ENCODE data around the gene GLRX2. TPM values are rescaled to one million over a fixed set of nuclear protein-coding genes. Genes with fewer than 3 reads are reported as not detected.
"Not testable (repeated sequence)": the region's sequence is repeated elsewhere in the genome, so short reads cannot be mapped to it uniquely, and the experiment has no call there.

The GLRX2 gene
- total and polyA plus RNA-seq, 3 experiments from 2014 or later = 13.2 to 49.6 (median 47.1) TPM

DNA sequence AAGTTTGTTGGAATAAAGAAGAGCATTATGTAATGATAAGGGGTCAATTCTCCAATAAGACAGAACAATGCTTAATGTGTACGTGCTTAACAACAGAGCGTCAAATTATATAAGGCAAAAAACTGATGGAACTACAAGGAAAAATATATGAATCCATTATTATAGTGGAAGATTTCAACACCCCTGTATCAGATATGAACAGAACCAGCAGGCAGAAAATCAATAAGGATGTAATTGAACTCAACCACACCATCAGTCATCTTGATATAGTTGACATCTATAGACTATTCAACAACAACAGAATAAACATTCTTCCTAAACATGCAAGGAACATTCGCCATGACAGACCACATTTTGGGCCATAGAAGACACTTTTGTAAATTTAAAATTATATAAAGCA is 13.0 kb upstream of the GLRX2 start:
- no peak overlapping the region for H3K27ac Mint-ChIP-seq
- H3K4me1 ChIP-seq (ENCODE audit: insufficient read depth, low read length) = peaks cover 13% of the 10 kb centered on the region
- H3K9me3 Mint-ChIP-seq = no peaks in the 10 kb centered on the region
- no peak overlapping the region for H3K4me3 Mint-ChIP-seq
- POLR2A ChIA-PET = no interaction called here
- no peak overlapping the region for H3K4me3 ChIP-seq (ENCODE audit: low read length)
- H3K36me3 Mint-ChIP-seq = peaks cover 0 to 12% (median 0%) of the 10 kb centered on the region in 3 donors
- H3K27me3 ChIP-seq (ENCODE audit: insufficient read depth, low read length, poor library complexity, severe bottlenecking) = no peaks in the 10 kb centered on the region
- no peak for DNase-seq
- H3K9me3 ChIP-seq (ENCODE audit: low read length) = no peaks in the 10 kb centered on the region
- H3K27me3 Mint-ChIP-seq = peaks cover 0 to 1% of the 10 kb centered on the region in 2 donors
- CTCF ChIA-PET = no interaction called here
- H3K36me3 ChIP-seq (ENCODE audit: insufficient read depth, low read length) = no peaks in the 10 kb centered on the region
- H3K27ac ChIP-seq (ENCODE audit: low read depth, low read length) = no peak overlapping the region
- peaks cover 22 to 29% (median 26%) of the 10 kb centered on the region in 3 donors for H3K4me1 Mint-ChIP-seq

DNA sequence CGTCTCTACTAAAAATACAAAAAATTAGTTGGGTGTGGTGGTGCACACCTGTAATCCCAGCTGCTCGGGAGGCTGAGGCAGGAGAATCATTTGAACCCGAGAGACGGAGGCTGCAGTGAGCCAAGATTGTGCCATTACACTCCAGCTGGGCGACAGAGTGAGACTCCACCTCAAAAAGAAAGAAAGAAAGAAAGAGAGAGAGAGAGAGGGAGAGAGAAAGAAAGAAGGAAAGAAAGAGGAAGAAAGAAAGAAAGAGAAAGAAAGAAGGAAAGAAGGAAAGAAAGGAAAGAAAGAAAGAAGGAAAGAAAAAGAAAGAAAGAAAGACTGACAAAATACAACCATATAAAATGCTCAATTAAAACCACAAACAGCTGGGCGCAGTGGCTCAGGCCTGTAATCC is 12.0 kb upstream of the GLRX2 start:
- POLR2A ChIA-PET; H3K9me3 Mint-ChIP-seq; H3K36me3 Mint-ChIP-seq; H3K9me3 ChIP-seq (ENCODE audit: low read length); H3K27me3 ChIP-seq (ENCODE audit: insufficient read depth, low read length, poor library complexity, severe bottlenecking); H3K4me3 Mint-ChIP-seq; H3K36me3 ChIP-seq (ENCODE audit: insufficient read depth, low read length); DNase-seq; H3K27ac ChIP-seq (ENCODE audit: low read depth, low read length); H3K4me1 ChIP-seq (ENCODE audit: insufficient read depth, low read length); CTCF ChIA-PET; H3K27ac Mint-ChIP-seq; H3K4me3 ChIP-seq (ENCODE audit: low read length); H3K27me3 Mint-ChIP-seq: not testable (repeated sequence)
- peaks cover 14 to 22% (median 18%) of the 10 kb centered on the region in 3 donors for H3K4me1 Mint-ChIP-seq

DNA sequence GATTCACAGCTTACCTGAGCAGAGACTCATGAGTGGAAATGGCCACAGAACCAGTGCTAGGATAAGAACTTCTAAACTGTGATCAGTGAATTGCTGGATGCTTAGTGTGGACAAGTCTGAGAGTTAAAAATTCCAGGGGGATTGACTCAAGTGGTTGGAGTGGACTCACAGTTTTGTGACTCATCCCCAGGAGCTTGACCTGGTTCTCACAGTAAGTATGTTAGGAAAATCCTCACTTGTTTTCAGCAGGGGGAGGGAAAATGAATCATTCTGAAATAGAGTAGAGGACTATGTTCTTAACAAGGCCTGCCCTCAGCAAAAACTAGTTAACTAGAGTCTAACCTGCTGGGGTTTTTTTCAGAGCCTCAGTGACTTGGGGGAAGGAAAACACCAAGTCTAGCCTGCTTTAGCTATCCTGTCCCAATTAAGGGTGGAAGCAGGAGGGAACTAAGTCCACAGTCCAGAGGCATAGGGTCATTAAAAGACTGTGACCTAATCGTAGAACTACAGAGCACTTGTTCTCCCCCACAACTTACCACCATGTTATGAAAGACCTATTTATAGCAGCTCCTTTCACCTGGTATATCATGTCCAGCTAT is 10.5 kb upstream of the GLRX2 start:
- ChIA-PET CTCF (no interaction called here), POLR2A (no interaction called here)
- H3K27me3 ChIP-seq (ENCODE audit: insufficient read depth, low read length, poor library complexity, severe bottlenecking) = no peaks in the 10 kb centered on the region
- no peaks in the 10 kb centered on the region for H3K4me1 ChIP-seq (ENCODE audit: insufficient read depth, low read length)
- no peaks in the 10 kb centered on the region for H3K9me3 Mint-ChIP-seq
- peaks cover 0 to 1% of the 10 kb centered on the region in 2 donors for H3K27me3 Mint-ChIP-seq
- H3K4me3 ChIP-seq (ENCODE audit: low read length) = no peak overlapping the region
- no peaks in the 10 kb centered on the region for H3K36me3 ChIP-seq (ENCODE audit: insufficient read depth, low read length)
- H3K27ac ChIP-seq (ENCODE audit: low read depth, low read length) = no peak overlapping the region
- H3K27ac Mint-ChIP-seq = peak overlapping the region in 1 of 8 donors; percentile 7
- H3K36me3 Mint-ChIP-seq = no peaks in the 10 kb centered on the region
- peak overlapping the region in 1 of 7 donors; percentile 11 for H3K4me3 Mint-ChIP-seq
- H3K9me3 ChIP-seq (ENCODE audit: low read length) = no peaks in the 10 kb centered on the region
- peaks cover 7 to 14% (median 10%) of the 10 kb centered on the region in 3 donors for H3K4me1 Mint-ChIP-seq
- DNase-seq = no peak

DNA sequence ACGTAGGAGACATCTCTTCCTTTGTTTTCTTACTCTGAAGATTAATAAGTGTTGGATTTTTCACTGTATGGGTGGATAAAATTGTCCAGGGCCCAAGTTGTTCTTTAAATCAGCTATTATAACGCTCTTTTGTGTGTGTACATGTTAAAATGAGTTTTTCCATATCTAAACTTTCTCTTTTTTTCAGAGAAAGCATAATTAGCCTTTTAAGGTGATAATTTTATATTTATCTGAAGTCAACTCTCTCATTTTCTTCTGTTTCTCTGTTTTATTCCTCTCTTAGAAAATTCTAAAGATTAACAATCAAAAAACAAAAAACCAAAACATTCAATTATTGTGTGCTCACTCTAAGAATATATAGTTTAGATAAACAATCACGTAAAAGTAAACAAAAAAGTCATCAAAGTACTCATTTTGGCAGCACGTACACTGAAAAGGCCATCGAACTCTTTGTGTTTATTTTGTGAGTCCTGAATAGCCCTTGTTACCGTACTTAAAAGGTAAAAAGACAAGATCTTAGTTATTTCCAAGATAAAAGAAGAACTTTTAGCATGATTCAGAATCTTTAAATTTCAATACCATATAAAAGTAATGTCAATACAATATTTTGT is 9.4 kb upstream of the GLRX2 start:
- CTCF ChIA-PET = no interaction called here
- Mint-ChIP-seq H3K4me3 (no peak overlapping the region), H3K36me3 (no peaks in the 10 kb centered on the region), H3K27me3 (peaks cover 0 to 1% of the 10 kb centered on the region in 2 donors), H3K4me1 (peaks cover 6 to 10% (median 6%) of the 10 kb centered on the region in 3 donors), H3K9me3 (no peaks in the 10 kb centered on the region), H3K27ac (no peak overlapping the region)
- H3K27me3 ChIP-seq (ENCODE audit: insufficient read depth, low read length, poor library complexity, severe bottlenecking) = no peaks in the 10 kb centered on the region
- POLR2A ChIA-PET = no interaction called here
- H3K9me3 ChIP-seq (ENCODE audit: low read length) = no peaks in the 10 kb centered on the region
- no peak overlapping the region for H3K27ac ChIP-seq (ENCODE audit: low read depth, low read length)
- no peaks in the 10 kb centered on the region for H3K36me3 ChIP-seq (ENCODE audit: insufficient read depth, low read length)
- no peak for DNase-seq
- H3K4me3 ChIP-seq (ENCODE audit: low read length) = no peak overlapping the region
- H3K4me1 ChIP-seq (ENCODE audit: insufficient read depth, low read length) = no peaks in the 10 kb centered on the region

DNA sequence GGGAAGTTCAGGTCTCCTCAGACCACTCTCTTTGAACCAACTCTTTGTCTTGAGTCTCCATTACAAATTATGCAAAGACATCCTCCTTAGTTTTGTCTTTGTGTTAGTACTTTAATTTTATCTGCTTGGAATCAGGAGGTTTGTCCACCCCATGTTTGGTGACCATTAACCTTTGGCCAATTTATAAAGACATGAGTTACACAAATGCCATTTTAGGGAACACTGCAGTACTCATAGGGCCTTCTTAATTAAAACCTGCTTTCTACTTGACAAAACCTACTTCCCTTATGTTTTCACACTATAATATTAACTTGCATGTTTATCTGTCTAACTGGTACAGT is 8.7 kb upstream of the GLRX2 start:
- no peaks in the 10 kb centered on the region for H3K27me3 ChIP-seq (ENCODE audit: insufficient read depth, low read length, poor library complexity, severe bottlenecking)
- CTCF ChIA-PET = interaction anchor here (1.6 kb wide), 1 partner anchor 8 kb away, joined by 5 read pairs; the partner anchor contains the start of gene CDC73
- H3K4me1 Mint-ChIP-seq = peaks cover 5 to 6% (median 5%) of the 10 kb centered on the region in 3 donors

DNA sequence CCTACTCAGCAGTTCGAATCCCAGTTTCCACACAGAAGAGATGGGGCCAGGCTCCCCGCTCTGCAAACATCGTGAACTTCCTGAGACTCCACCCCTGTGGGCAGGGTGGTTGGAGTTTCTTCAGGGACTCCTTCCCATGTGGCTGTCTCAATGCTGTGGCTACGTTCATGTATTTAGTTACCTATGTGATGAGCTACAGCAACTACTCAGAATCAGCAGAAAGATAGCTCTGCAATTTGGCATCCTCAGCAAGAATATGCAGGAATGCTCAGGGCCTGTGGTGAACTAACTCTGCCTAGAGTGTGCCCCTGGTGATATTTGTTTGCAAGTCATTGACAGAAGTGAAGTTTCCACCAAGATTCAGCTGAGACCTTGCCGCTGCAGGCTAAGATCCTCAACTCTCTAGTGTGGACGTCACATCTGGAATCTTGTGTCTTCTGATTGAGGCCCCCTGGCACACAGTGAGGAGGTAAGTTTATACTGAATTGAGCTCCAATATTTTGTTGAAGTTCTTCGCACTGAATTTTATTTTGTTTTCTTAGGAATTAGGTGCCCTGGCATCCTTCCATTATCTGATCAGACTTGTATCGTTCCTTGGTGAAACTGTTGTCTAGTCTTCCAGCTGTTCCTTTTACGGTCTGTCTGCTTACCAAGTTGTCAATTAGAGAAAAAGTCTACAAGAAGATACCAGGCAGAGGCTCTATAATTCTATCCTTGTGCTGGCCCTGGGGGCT is 8.2 kb upstream of the GLRX2 start:
- no peak overlapping the region for H3K4me3 Mint-ChIP-seq
- CTCF ChIA-PET = interaction anchor here (1.6 kb wide), 1 partner anchor 9 kb away, joined by 5 read pairs; the partner anchor contains the start of gene CDC73
- H3K4me1 Mint-ChIP-seq = peaks cover 0 to under 1% (median 0%) of the 10 kb centered on the region in 3 donors
- H3K36me3 ChIP-seq (ENCODE audit: insufficient read depth, low read length) = no peaks in the 10 kb centered on the region
- H3K4me3 ChIP-seq (ENCODE audit: low read length) = no peak overlapping the region
- no peaks in the 10 kb centered on the region for H3K36me3 Mint-ChIP-seq
- H3K27ac Mint-ChIP-seq = no peak overlapping the region
- no peaks in the 10 kb centered on the region for H3K9me3 Mint-ChIP-seq
- no peaks in the 10 kb centered on the region for H3K27me3 Mint-ChIP-seq
- H3K9me3 ChIP-seq (ENCODE audit: low read length) = no peaks in the 10 kb centered on the region
- no peaks in the 10 kb centered on the region for H3K4me1 ChIP-seq (ENCODE audit: insufficient read depth, low read length)
- no peaks in the 10 kb centered on the region for H3K27me3 ChIP-seq (ENCODE audit: insufficient read depth, low read length, poor library complexity, severe bottlenecking)
- POLR2A ChIA-PET = no interaction called here
- H3K27ac ChIP-seq (ENCODE audit: low read depth, low read length) = no peak overlapping the region
- no peak for DNase-seq

More for the DNA sequence above, 8.7 kb upstream of the GLRX2 start:
- no peaks in the 10 kb centered on the region for H3K36me3 Mint-ChIP-seq
- POLR2A ChIA-PET = no interaction called here
- no peak overlapping the region for H3K4me3 ChIP-seq (ENCODE audit: low read length)
- H3K9me3 ChIP-seq (ENCODE audit: low read length) = no peaks in the 10 kb centered on the region
- no peaks in the 10 kb centered on the region for H3K36me3 ChIP-seq (ENCODE audit: insufficient read depth, low read length)
- H3K9me3 Mint-ChIP-seq = no peaks in the 10 kb centered on the region
- H3K4me3 Mint-ChIP-seq = no peak overlapping the region
- no peak overlapping the region for H3K27ac ChIP-seq (ENCODE audit: low read depth, low read length)
- no peak overlapping the region for H3K27ac Mint-ChIP-seq
- DNase-seq = no peak
- H3K27me3 Mint-ChIP-seq = peaks cover 0 to 1% of the 10 kb centered on the region in 2 donors
- H3K4me1 ChIP-seq (ENCODE audit: insufficient read depth, low read length) = no peaks in the 10 kb centered on the region

DNA sequence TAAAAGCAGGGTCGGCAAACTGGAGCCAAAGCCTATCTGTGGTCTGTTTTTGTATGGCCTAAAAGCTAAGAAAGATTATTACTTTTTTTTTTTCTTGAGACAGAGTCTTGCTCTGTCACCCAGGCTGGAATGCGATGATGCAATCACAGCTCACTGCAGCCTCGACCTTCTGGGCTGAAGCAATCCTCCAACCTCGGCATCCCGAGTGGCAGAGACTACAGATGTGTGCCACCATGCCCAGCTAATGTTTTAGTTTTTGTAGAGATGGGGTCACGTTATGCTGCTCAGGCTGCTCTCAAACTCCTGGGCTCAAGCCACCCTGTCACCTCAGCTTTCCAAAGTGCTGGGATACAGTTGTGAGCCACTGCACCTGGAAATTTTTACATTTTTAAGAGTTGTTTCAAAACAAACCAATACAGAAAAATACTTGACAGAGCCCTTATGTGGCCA is 6.5 kb upstream of the GLRX2 start:
- H3K9me3 Mint-ChIP-seq = no peaks in the 10 kb centered on the region
- Histone ChIP-seq H3K36me3 (ENCODE audit: insufficient read depth, low read length) (no peaks in the 10 kb centered on the region), H3K4me1 (ENCODE audit: insufficient read depth, low read length) (no peaks in the 10 kb centered on the region), H3K27ac (ENCODE audit: low read depth, low read length) (no peak overlapping the region), H3K4me3 (ENCODE audit: low read length) (no peak overlapping the region), H3K9me3 (ENCODE audit: low read length) (no peaks in the 10 kb centered on the region), H3K27me3 (ENCODE audit: insufficient read depth, low read length, poor library complexity, severe bottlenecking) (no peaks in the 10 kb centered on the region)
- ChIA-PET CTCF (no interaction called here), POLR2A (no interaction called here)
- no peak for DNase-seq
- no peak overlapping the region for H3K27ac Mint-ChIP-seq
- H3K4me1 Mint-ChIP-seq = no peaks in the 10 kb centered on the region
- H3K27me3 Mint-ChIP-seq = no peaks in the 10 kb centered on the region
- H3K36me3 Mint-ChIP-seq = no peaks in the 10 kb centered on the region
- H3K4me3 Mint-ChIP-seq = peak overlapping the region in 1 of 7 donors; percentile 15

DNA sequence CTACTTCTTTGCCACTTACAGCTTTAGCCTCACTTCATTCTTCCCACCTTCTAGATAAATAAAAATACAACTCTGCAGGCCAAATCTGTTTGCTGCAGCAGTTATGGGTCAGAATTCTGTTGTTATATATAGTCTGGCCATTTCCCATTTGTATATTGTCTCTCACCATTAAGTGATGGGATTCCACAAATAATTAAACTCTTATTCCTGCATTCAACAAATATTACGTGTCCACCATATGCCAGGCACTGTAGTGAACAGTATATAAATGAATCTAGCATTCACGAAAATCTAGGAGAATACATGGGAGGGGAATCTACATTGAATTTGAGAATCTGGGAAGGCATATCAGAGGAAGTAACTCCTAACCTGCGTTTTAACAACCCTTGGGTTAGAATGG is 5.7 kb upstream of the GLRX2 start:
- no peaks in the 10 kb centered on the region for H3K36me3 Mint-ChIP-seq

More for the DNA sequence above, 5.7 kb upstream of the GLRX2 start:
- Mint-ChIP-seq H3K27me3 (no peaks in the 10 kb centered on the region), H3K9me3 (no peaks in the 10 kb centered on the region), H3K4me1 (peaks cover 0 to 2% (median 2%) of the 10 kb centered on the region in 3 donors), H3K27ac (no peak overlapping the region), H3K4me3 (no peak overlapping the region)
- Histone ChIP-seq H3K4me1 (ENCODE audit: insufficient read depth, low read length) (no peaks in the 10 kb centered on the region), H3K27ac (ENCODE audit: low read depth, low read length) (no peak overlapping the region), H3K9me3 (ENCODE audit: low read length) (no peaks in the 10 kb centered on the region), H3K4me3 (ENCODE audit: low read length) (no peak overlapping the region), H3K36me3 (ENCODE audit: insufficient read depth, low read length) (no peaks in the 10 kb centered on the region), H3K27me3 (ENCODE audit: insufficient read depth, low read length, poor library complexity, severe bottlenecking) (no peaks in the 10 kb centered on the region)
- POLR2A ChIA-PET = no interaction called here
- CTCF ChIA-PET = no interaction called here
- no peak for DNase-seq
